Measurements from ENCODE around the gene CMC2. TPM values are rescaled to one million over a fixed set of nuclear protein-coding genes. Genes with fewer than 3 reads are reported as not detected.
A peak's percentile ranks its signal among the peaks of the same experiment; 100 is the strongest.

CMC2 gene
- total RNA-seq, 1 donor = 18.5 TPM

DNA sequence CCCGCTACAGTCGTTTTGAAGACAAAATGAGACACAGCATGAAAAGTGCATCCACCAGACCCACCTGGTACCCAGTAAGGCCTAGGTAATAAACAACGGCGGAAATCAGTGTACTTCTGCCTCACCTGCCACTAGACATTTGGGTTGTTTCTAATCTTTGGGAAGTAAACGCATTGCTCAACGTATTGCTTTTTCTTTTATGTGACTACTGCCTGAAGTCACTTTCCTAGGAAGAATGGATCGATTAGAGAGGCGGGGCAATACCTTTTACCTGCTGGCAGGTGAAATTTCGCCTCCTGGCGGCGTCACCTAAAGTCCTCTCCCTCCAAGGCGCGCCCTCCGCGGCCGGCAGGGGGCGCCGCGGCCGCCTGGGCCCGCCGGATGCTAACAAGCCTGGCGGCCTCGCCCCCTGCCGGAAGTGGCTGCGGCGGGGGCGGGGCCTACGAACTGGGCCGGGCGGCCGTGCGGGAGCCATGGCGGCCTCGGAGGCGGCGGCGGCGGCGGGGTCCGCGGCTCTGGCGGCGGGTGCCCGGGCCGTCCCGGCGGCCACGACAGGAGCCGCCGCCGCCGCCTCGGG lies 28.8 kb upstream of the CMC2 start, which contains the start of gene ATMIN:
Gene ATMIN, plus strand, starts transcription at position 445 of the 577 bp plus-strand sequence. Its CDS starts 29 bp downstream, at position 474.
- DNase-seq (ENCODE audit: insufficient read length, low spot score, missing footprints) = peak; percentile 100
- Histone ChIP-seq H4K20me1 (ENCODE audit: insufficient read depth, low read length) (peaks cover 20% of the 10 kb centered on the region), H2AFZ (ENCODE audit: low read length) (peak within 1 kb of the TSS; percentile 88), H3K79me2 (ENCODE audit: insufficient read depth, low read length) (peaks cover 41% of the 10 kb centered on the region), H3K27ac (ENCODE audit: low read depth, low read length) (peak within 1 kb of the TSS; percentile 64), H3K9me3 (ENCODE audit: low read depth, low read length) (no peaks in the 10 kb centered on the region), H3K4me2 (ENCODE audit: insufficient read depth, low read length) (peak within 1 kb of the TSS; percentile 96), H3K4me3 (ENCODE audit: insufficient read depth, low read length) (peak within 1 kb of the TSS; percentile 84), H3K27me3 (ENCODE audit: insufficient read depth, low read length) (no peaks in the 10 kb centered on the region), H3K36me3 (ENCODE audit: insufficient read depth, low read length) (peaks cover 7% of the 10 kb centered on the region), H3K4me1 (ENCODE audit: insufficient read depth, low read length) (peaks cover 9% of the 10 kb centered on the region)
- TF ChIP-seq, protein P1, sequence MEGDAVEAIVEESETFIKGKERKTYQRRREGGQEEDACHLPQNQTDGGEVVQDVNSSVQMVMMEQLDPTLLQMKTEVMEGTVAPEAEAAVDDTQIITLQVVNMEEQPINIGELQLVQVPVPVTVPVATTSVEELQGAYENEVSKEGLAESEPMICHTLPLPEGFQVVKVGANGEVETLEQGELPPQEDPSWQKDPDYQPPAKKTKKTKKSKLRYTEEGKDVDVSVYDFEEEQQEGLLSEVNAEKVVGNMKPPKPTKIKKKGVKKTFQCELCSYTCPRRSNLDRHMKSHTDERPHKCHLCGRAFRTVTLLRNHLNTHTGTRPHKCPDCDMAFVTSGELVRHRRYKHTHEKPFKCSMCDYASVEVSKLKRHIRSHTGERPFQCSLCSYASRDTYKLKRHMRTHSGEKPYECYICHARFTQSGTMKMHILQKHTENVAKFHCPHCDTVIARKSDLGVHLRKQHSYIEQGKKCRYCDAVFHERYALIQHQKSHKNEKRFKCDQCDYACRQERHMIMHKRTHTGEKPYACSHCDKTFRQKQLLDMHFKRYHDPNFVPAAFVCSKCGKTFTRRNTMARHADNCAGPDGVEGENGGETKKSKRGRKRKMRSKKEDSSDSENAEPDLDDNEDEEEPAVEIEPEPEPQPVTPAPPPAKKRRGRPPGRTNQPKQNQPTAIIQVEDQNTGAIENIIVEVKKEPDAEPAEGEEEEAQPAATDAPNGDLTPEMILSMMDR (IDR thresholded peaks at IDR 0.05; ENCODE audit: extremely low read depth, low read depth, low read length) = peak; percentile 83

DNA sequence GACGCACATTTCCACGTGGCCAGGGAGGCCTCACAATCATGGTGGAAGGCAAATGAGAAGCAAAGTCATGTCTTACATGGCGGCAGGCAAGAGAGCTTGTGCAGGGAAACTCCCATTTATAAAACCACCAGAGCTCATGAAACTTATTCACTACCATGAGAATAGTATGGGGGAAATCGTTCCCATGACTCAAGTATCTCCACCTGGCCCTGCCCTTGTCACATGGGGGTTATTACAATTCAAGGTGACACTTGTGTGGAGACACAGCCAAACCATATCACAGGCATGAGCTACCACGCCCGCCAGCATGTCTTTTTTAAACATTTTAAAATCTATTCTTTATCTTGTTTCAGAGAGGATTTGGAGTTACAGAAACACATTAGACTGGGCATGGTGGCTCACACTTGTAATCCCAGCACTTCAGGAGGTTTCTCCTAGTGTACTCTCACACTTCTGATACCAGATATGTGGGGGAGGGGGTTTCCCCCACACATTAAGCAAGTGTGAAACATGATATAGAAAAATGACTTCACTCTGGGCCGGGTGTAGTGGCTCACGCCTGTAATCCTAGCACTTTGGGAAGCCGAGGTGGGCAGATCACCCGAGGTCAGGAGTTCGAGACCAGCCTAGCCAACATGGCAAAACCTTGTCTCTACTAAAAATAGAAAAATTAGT lies 23.4 kb upstream of the CMC2 start:
- H3K9me3 ChIP-seq (ENCODE audit: low read depth, low read length) = no peaks in the 10 kb centered on the region
- H2AFZ ChIP-seq (ENCODE audit: low read length) = no peak overlapping the region
- no peaks in the 10 kb centered on the region for H4K20me1 ChIP-seq (ENCODE audit: insufficient read depth, low read length)
- H3K4me3 ChIP-seq (ENCODE audit: insufficient read depth, low read length) = no peak overlapping the region
- TF ChIP-seq, protein P1 (IDR thresholded peaks at IDR 0.05; ENCODE audit: extremely low read depth, low read depth, low read length) = no peak
- no peaks in the 10 kb centered on the region for H3K4me1 ChIP-seq (ENCODE audit: insufficient read depth, low read length)
- no peak overlapping the region for H3K4me2 ChIP-seq (ENCODE audit: insufficient read depth, low read length)
- DNase-seq (ENCODE audit: insufficient read length, low spot score, missing footprints) = no peak
- no peaks in the 10 kb centered on the region for H3K27me3 ChIP-seq (ENCODE audit: insufficient read depth, low read length)
- no peak overlapping the region for H3K27ac ChIP-seq (ENCODE audit: low read depth, low read length)
- H3K36me3 ChIP-seq (ENCODE audit: insufficient read depth, low read length) = peaks cover 19% of the 10 kb centered on the region
- no peaks in the 10 kb centered on the region for H3K79me2 ChIP-seq (ENCODE audit: insufficient read depth, low read length)

DNA sequence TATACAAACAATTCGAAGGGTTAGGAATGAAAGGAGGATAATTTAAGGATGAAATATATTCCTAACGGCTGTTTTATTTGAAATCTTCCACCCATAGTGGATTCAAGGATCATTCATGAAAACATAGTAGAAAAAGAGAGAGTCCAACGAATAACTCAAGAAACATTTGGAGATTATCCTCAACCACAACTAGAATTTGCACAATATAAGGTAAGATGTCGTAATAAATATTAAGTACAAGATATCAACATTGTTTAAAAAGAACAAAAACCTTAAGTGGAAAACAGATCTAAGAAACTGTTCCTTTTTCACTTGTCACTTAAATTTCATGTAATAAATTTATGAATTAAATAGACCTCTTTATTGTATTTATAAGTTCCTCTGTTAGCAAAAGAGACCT lies 19.7 kb upstream of the CMC2 start:
- no peak for DNase-seq (ENCODE audit: insufficient read length, low spot score, missing footprints)
- no peaks in the 10 kb centered on the region for H4K20me1 ChIP-seq (ENCODE audit: insufficient read depth, low read length)
- peaks cover 43% of the 10 kb centered on the region for H3K36me3 ChIP-seq (ENCODE audit: insufficient read depth, low read length)
- no peaks in the 10 kb centered on the region for H3K79me2 ChIP-seq (ENCODE audit: insufficient read depth, low read length)
- no peaks in the 10 kb centered on the region for H3K9me3 ChIP-seq (ENCODE audit: low read depth, low read length)
- H3K27ac ChIP-seq (ENCODE audit: low read depth, low read length) = no peak overlapping the region
- H2AFZ ChIP-seq (ENCODE audit: low read length) = no peak overlapping the region
- no peaks in the 10 kb centered on the region for H3K27me3 ChIP-seq (ENCODE audit: insufficient read depth, low read length)
- TF ChIP-seq, protein P1 (IDR thresholded peaks at IDR 0.05; ENCODE audit: extremely low read depth, low read depth, low read length) = no peak
- no peaks in the 10 kb centered on the region for H3K4me1 ChIP-seq (ENCODE audit: insufficient read depth, low read length)
- H3K4me3 ChIP-seq (ENCODE audit: insufficient read depth, low read length) = no peak overlapping the region
- H3K4me2 ChIP-seq (ENCODE audit: insufficient read depth, low read length) = no peak overlapping the region

DNA sequence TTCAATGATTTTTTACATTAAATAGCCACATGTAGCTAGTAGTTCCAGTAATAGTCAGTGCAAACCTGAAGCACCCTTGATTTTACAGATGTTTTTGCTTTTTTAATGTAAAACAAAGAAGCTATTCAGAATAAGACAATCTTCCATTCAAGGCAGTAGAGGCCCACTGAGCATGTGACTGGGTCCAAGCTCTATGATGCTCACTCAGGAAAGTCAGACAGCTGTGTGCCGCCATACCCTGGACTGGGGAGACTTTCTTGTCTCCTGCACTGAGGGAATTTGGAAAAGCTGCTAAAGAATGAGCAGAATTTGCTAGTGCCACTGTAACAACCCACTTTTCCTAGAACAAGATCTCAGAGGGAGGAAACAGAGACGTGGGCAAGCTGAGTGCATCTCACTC lies 11.8 kb upstream of the CMC2 start:
- Histone ChIP-seq H3K27me3 (ENCODE audit: insufficient read depth, low read length) (no peaks in the 10 kb centered on the region), H3K9me3 (ENCODE audit: low read depth, low read length) (no peaks in the 10 kb centered on the region), H4K20me1 (ENCODE audit: insufficient read depth, low read length) (no peaks in the 10 kb centered on the region), H3K36me3 (ENCODE audit: insufficient read depth, low read length) (peaks cover 79% of the 10 kb centered on the region), H3K4me3 (ENCODE audit: insufficient read depth, low read length) (no peak overlapping the region), H2AFZ (ENCODE audit: low read length) (no peak overlapping the region), H3K4me2 (ENCODE audit: insufficient read depth, low read length) (no peak overlapping the region), H3K4me1 (ENCODE audit: insufficient read depth, low read length) (no peaks in the 10 kb centered on the region), H3K27ac (ENCODE audit: low read depth, low read length) (no peak overlapping the region), H3K79me2 (ENCODE audit: insufficient read depth, low read length) (no peaks in the 10 kb centered on the region)
- DNase-seq (ENCODE audit: insufficient read length, low spot score, missing footprints) = no peak
- TF ChIP-seq, protein P1 (IDR thresholded peaks at IDR 0.05; ENCODE audit: extremely low read depth, low read depth, low read length) = no peak
